NOMO-1 treated with DMSO at 0.1 percent for 48 hours (cell line): ENCODE data around the gene MRPS22.

Experiments used
- DNase-seq: peaks from one replicate; lab custom pipeline; 2025; ENCODE audit not compliant: unreplicated experiment; lab: John Stamatoyannopoulos, UW

Gene MRPS22

GRCh38 chr3:139343895-139344856 is at the start of gene MRPS22:
Gene MRPS22, plus strand, starts transcription at chr3:139344020. Its CDS starts 7 bp downstream, at chr3:139344027.
- DNase-seq, result peak; percentile 97

GRCh38 chr3:139295040-139295439 is 48.8 kb upstream of the MRPS22 start:
- no peak for DNase-seq

- no peak for DNase-seq
Measured at GRCh38 chr3:139296141-139296718, 47.6 kb upstream of the MRPS22 start.

GRCh38 chr3:139297588-139298311 is 46.1 kb upstream of the MRPS22 start:
- DNase-seq, result no peak

- no peak for DNase-seq
Measured at GRCh38 chr3:139299261-139300132, 44.3 kb upstream of the MRPS22 start.

- DNase-seq, result no peak
Measured at GRCh38 chr3:139300416-139300815, 43.4 kb upstream of the MRPS22 start.

- DNase-seq, result no peak
Measured at GRCh38 chr3:139301183-139301582, 42.6 kb upstream of the MRPS22 start.

GRCh38 chr3:139301654-139302053 is 42.2 kb upstream of the MRPS22 start:
- no peak for DNase-seq

GRCh38 chr3:139302084-139302800 is 41.6 kb upstream of the MRPS22 start:
- DNase-seq, result no peak

GRCh38 chr3:139302801-139303113 is 41.1 kb upstream of the MRPS22 start:
- DNase-seq, result no peak

GRCh38 chr3:139303216-139303615 is 40.6 kb upstream of the MRPS22 start:
- DNase-seq, result no peak

- DNase-seq, result no peak
Measured at GRCh38 chr3:139304383-139304782, 39.4 kb upstream of the MRPS22 start.

- DNase-seq, result no peak
Measured at GRCh38 chr3:139306078-139306477, 37.7 kb upstream of the MRPS22 start.

GRCh38 chr3:139307072-139307491 is 36.7 kb upstream of the MRPS22 start:
- no peak for DNase-seq

- DNase-seq, result no peak
Measured at GRCh38 chr3:139307601-139308555, 35.9 kb upstream of the MRPS22 start.

- DNase-seq, result no peak
Measured at GRCh38 chr3:139308560-139308959, 35.3 kb upstream of the MRPS22 start.

- no peak for DNase-seq
Measured at GRCh38 chr3:139309061-139309591, 34.7 kb upstream of the MRPS22 start.

GRCh38 chr3:139309880-139310279 is 33.9 kb upstream of the MRPS22 start:
- no peak for DNase-seq

GRCh38 chr3:139310474-139310933 is 33.3 kb upstream of the MRPS22 start:
- DNase-seq, result no peak
